ENCODE results near the gene IGDCC3. TPM values are rescaled to one million over a fixed set of nuclear protein-coding genes. Genes with fewer than 3 reads are reported as not detected.

IGDCC3 gene
- polyA plus RNA-seq, 1 donor (not counting 4 experiments of a cell fraction or from before 2014, with no cell fraction given) = not detected

GRCh38 chr15:65396965-65397317 is 19.1 kb upstream of the IGDCC3 start:
- DNase-seq (ENCODE audit: low read depth, low spot score) (no peak), FAIRE-seq (no peak)
- H3K4me2 ChIP-seq (ENCODE audit: control insufficient read depth, extremely low read depth, insufficient read depth, low read depth, low read length) = peak overlapping the region; percentile 16
- H3K4me1 ChIP-seq (ENCODE audit: control insufficient read depth, extremely low read depth, insufficient read depth, low read length) = no peaks in the 10 kb centered on the region
- no peak overlapping the region for H3K9ac ChIP-seq (ENCODE audit: control insufficient read depth, extremely low read depth, insufficient read depth, low read length)
- dilution Hi-C loops (cut with MboI; ENCODE audit: extremely low pct_ligation_motif_present, low sequenced_read_pairs) = no loop called here
- no peaks in the 10 kb centered on the region for H3K79me2 ChIP-seq (ENCODE audit: control insufficient read depth, insufficient read depth, low read length)
- peaks cover 53% of the 10 kb centered on the region for H3K27me3 ChIP-seq (ENCODE audit: control insufficient read depth, extremely low read depth, insufficient read depth, low read length)
- no peak overlapping the region for H3K27ac ChIP-seq (ENCODE audit: control insufficient read depth, insufficient read depth, low read length)
- no peaks in the 10 kb centered on the region for H4K20me1 ChIP-seq (ENCODE audit: control insufficient read depth, extremely low read depth, insufficient read depth, low read length)
- H3K9me3 ChIP-seq (ENCODE audit: control insufficient read depth, low read depth, low read length) = no peaks in the 10 kb centered on the region
- H2AFZ ChIP-seq (ENCODE audit: control insufficient read depth, low read length) = no peak overlapping the region
- TF ChIP-seq EZH2 (IDR thresholded peaks at IDR 0.05; ENCODE audit: low read length) (no peak), CTCF (optimal IDR thresholded peaks at IDR 0.05 in 1 of 3, IDR thresholded peaks at IDR 0.05 in 1 of 3, conservative IDR thresholded peaks at IDR 0.05 in 1 of 3; ENCODE audit: extremely low read depth in 1 of 3, insufficient read depth in 2 of 3, low read length in 3 of 3) (no peak)
- no peaks in the 10 kb centered on the region for H3K36me3 ChIP-seq (ENCODE audit: control insufficient read depth in 2 of 2, extremely low read depth in 1 of 2, insufficient read depth in 2 of 2, low read length in 2 of 2)
- H3K9me1 ChIP-seq (ENCODE audit: control insufficient read depth, extremely low read depth, insufficient read depth, low read length) = no peaks in the 10 kb centered on the region
- no peak overlapping the region for H3K4me3 ChIP-seq (ENCODE audit: control insufficient read depth in 2 of 3, extremely low read depth in 1 of 3, insufficient read depth in 2 of 3, low read depth in 1 of 3, low read length in 3 of 3)

- H2AFZ ChIP-seq (ENCODE audit: control insufficient read depth, low read length) = no peak overlapping the region
- H3K27me3 ChIP-seq (ENCODE audit: control insufficient read depth, extremely low read depth, insufficient read depth, low read length) = peaks cover 57% of the 10 kb centered on the region
- H3K4me3 ChIP-seq (ENCODE audit: control insufficient read depth in 2 of 3, extremely low read depth in 1 of 3, insufficient read depth in 2 of 3, low read depth in 1 of 3, low read length in 3 of 3) = no peak overlapping the region
- FAIRE-seq (no peak), DNase-seq (ENCODE audit: low read depth, low spot score) (no peak)
- TF ChIP-seq CTCF (optimal IDR thresholded peaks at IDR 0.05 in 1 of 3, IDR thresholded peaks at IDR 0.05 in 1 of 3, conservative IDR thresholded peaks at IDR 0.05 in 1 of 3; ENCODE audit: extremely low read depth in 1 of 3, insufficient read depth in 2 of 3, low read length in 3 of 3) (no peak), EZH2 (IDR thresholded peaks at IDR 0.05; ENCODE audit: low read length) (peak; percentile 55)
- no peaks in the 10 kb centered on the region for H3K79me2 ChIP-seq (ENCODE audit: control insufficient read depth, insufficient read depth, low read length)
- H3K4me1 ChIP-seq (ENCODE audit: control insufficient read depth, extremely low read depth, insufficient read depth, low read length) = no peaks in the 10 kb centered on the region
- H3K9ac ChIP-seq (ENCODE audit: control insufficient read depth, extremely low read depth, insufficient read depth, low read length) = no peak overlapping the region
- no peak overlapping the region for H3K27ac ChIP-seq (ENCODE audit: control insufficient read depth, insufficient read depth, low read length)
- dilution Hi-C loops (cut with MboI; ENCODE audit: extremely low pct_ligation_motif_present, low sequenced_read_pairs) = no loop called here
- no peaks in the 10 kb centered on the region for H4K20me1 ChIP-seq (ENCODE audit: control insufficient read depth, extremely low read depth, insufficient read depth, low read length)
- H3K9me3 ChIP-seq (ENCODE audit: control insufficient read depth, low read depth, low read length) = no peaks in the 10 kb centered on the region
- H3K4me2 ChIP-seq (ENCODE audit: control insufficient read depth, extremely low read depth, insufficient read depth, low read depth, low read length) = peak overlapping the region; percentile 16
- no peaks in the 10 kb centered on the region for H3K9me1 ChIP-seq (ENCODE audit: control insufficient read depth, extremely low read depth, insufficient read depth, low read length)
- H3K36me3 ChIP-seq (ENCODE audit: control insufficient read depth in 2 of 2, extremely low read depth in 1 of 2, insufficient read depth in 2 of 2, low read length in 2 of 2) = no peaks in the 10 kb centered on the region
These were observed 18.6 kb upstream of the IGDCC3 start for GRCh38 chr15:65396283-65396964.

Measured in keratinocyte (primary cell).